K562 (cell line): ENCODE results near the gene CYS1. TPM values are rescaled to one million over a fixed set of nuclear protein-coding genes. Genes with fewer than 3 reads are reported as not detected.

Experiments used
- ATAC-seq: fragments of 200-7000 bp; cut with Tn5 transposase; 3 replicates; pipeline ENCODE4 v1.9.1; 2020; ENCODE audit warnings: moderate library complexity
- BruUV-seq: library from RNA; stranded (reverse); fragments of 400-500 nt; replicated peaks from 2 replicates; lab custom pipeline; 2021; lab: Mats Ljungman, UMichigan
- CTCF ChIA-PET: fragments of 300-600 bp; formaldehyde crosslinking; extraction: SDS; loops from one replicate; lab custom pipeline; 2021; ENCODE audit warnings: low intra/inter-chr PET ratio; lab: Yijun Ruan, JAX
- POLR2A ChIA-PET: fragments of 300-600, 350-650 bp; sonication (Branson Sonifier 250); formaldehyde crosslinking; extraction: SDS; loops from one replicate; lab custom pipeline; 2021; ENCODE audit warnings: antibody characterized with exemption, inconsistent platforms; lab: Yijun Ruan, JAX
- DNase-seq, 4 experiments: peaks; one replicate each; pipeline versions ENCODE4 v3.0.0 to v3.0.0-alpha.2; 2011 to 2018; ENCODE audit warnings: low spot score in 3 of 4, mixed read lengths in 3 of 4; ENCODE audit errors: extremely low read depth in 1 of 4
- FAIRE-seq: peaks from 2 replicates; lab custom pipeline; 2011; peaks lifted over from hg19 to GRCh38; lab: Jason Lieb, UNC
- H2AFZ ChIP-seq: 2 replicates; pipeline ENCODE4 v1.6.0; 2011; ENCODE audit warnings: low read depth, low read length, control low read depth, inconsistent platforms
- H3K27ac ChIP-seq: fragments of 200-600 bp; 3 replicates; pipeline ENCODE4 v1.8.0; 2011; ENCODE audit warnings: low read depth, mild to moderate bottlenecking, control low read depth, inconsistent platforms, low read length, moderate library complexity, mixed read lengths; ENCODE audit errors: extremely low read depth
- H3K27me3 ChIP-seq, 2 experiments: fragments of 300-600 bp in 1 of 2; 2 replicates in 1 of 2; 3 replicates in 1 of 2; pipeline versions ENCODE4 v1.6.0 to v1.8.0; 2011; ENCODE audit warnings: inconsistent platforms in 2 of 2, low read length in 2 of 2, mild to moderate bottlenecking in 1 of 2, mixed read lengths in 1 of 2, moderate library complexity in 1 of 2; ENCODE audit not compliant: control insufficient read depth in 2 of 2, insufficient read depth in 2 of 2
- H3K36me3 ChIP-seq: fragments of 300-600 bp; 3 replicates; pipeline ENCODE4 v1.8.0; 2011; ENCODE audit warnings: mild to moderate bottlenecking, low read length, inconsistent platforms; ENCODE audit not compliant: control insufficient read depth, insufficient read depth
- H3K4me1 ChIP-seq, 2 experiments: fragments of 200-600 bp in 1 of 2; replicated peaks in 1 of 2; 2 replicates in 1 of 2; 3 replicates in 1 of 2; pipeline versions ENCODE4 v1.5.1 to v1.8.0; 2011; ENCODE audit warnings: inconsistent platforms in 2 of 2, low read length in 2 of 2, mild to moderate bottlenecking in 1 of 2, mixed read lengths in 1 of 2, moderate library complexity in 1 of 2; ENCODE audit not compliant: control insufficient read depth in 2 of 2, insufficient read depth in 2 of 2
- H3K4me2 ChIP-seq: 2 replicates; pipeline ENCODE4 v1.6.1; 2011; ENCODE audit warnings: low read length, control low read depth, inconsistent platforms, mixed read lengths; ENCODE audit not compliant: insufficient read depth
- H3K4me3 ChIP-seq: fragments of 200-600 bp; sonication (generic), shearing (Covaris generic); 2 replicates; pipeline ENCODE4 v1.5.1; 2016; ENCODE audit warnings: control low read depth, inconsistent platforms
- H3K79me2 ChIP-seq: fragments of 200-600 bp; 3 replicates; pipeline ENCODE4 v1.8.0; 2011; ENCODE audit warnings: low read length, inconsistent platforms; ENCODE audit not compliant: control insufficient read depth, insufficient read depth
- H3K9ac ChIP-seq, 2 experiments: 2 replicates each; pipeline versions ENCODE4 v1.6.0 to v1.6.1; 2011; ENCODE audit warnings: low read depth in 2 of 2, low read length in 2 of 2, control low read depth in 1 of 2, inconsistent platforms in 1 of 2, mild to moderate bottlenecking in 1 of 2, mixed read lengths in 1 of 2; ENCODE audit not compliant: insufficient read depth in 1 of 2
- H3K9me1 ChIP-seq: one replicate; pipeline ENCODE4 v1.6.0; 2011; ENCODE audit warnings: inconsistent platforms, mild to moderate bottlenecking, low read length, moderate library complexity; ENCODE audit not compliant: control insufficient read depth, insufficient read depth
- H3K9me3 ChIP-seq: replicated peaks from 2 replicates; pipeline ENCODE4 v1.5.1; 2011; ENCODE audit warnings: low read depth, low read length, inconsistent platforms; ENCODE audit not compliant: control insufficient read depth, insufficient read depth
- H4K20me1 ChIP-seq: replicated peaks from 2 replicates; pipeline ENCODE4 v1.6.1; 2011; ENCODE audit warnings: low read length, inconsistent platforms, mixed read lengths; ENCODE audit not compliant: control insufficient read depth, insufficient read depth
- ARNT ChIP-seq, 2 experiments: fragments of 450-650 bp; IDR thresholded peaks; 2 replicates each; pipeline ENCODE4 v1.6.1; 2016; ENCODE audit warnings: mild to moderate bottlenecking in 1 of 2
- CGGBP1 ChIP-seq: fragments of 250-450 bp; sonication (Bioruptor Pico); IDR thresholded peaks from 2 replicates; pipeline ENCODE4 v1.9.0; 2021; ENCODE audit warnings: mild to moderate bottlenecking
- DMBX1 ChIP-seq: fragments of 250-450 bp; sonication (Bioruptor Pico); IDR thresholded peaks from 2 replicates; pipeline ENCODE4 v1.8.0; 2022; ENCODE audit warnings: inconsistent platforms, mild to moderate bottlenecking, moderate library complexity, borderline replicate concordance
- FOXM1 ChIP-seq, 2 experiments: fragments of 450-650 bp in 1 of 2; sonication (generic) in 1 of 2; formaldehyde crosslinking in 1 of 2; IDR thresholded peaks; 2 replicates each; pipeline versions ENCODE4 v1.6.1 to v1.9.0; 2017 to 2022; ENCODE audit warnings: low read depth in 2 of 2, mild to moderate bottlenecking in 2 of 2, missing genetic modification reagents in 1 of 2, moderate library complexity in 1 of 2
- HMGN3 ChIP-seq: IDR thresholded peaks from 2 replicates; pipeline ENCODE4 v1.6.1; 2011; ENCODE audit warnings: borderline replicate concordance, low read depth, mild to moderate bottlenecking, mixed read lengths, low read length; ENCODE audit not compliant: insufficient read length; ENCODE audit errors: extremely low read depth
- MED1 ChIP-seq: sonication (generic); formaldehyde crosslinking; IDR thresholded peaks from 2 replicates; pipeline ENCODE4 v1.8.1; 2023; ENCODE audit warnings: missing genetic modification reagents, borderline replicate concordance
- NCOR1 ChIP-seq: fragments of 450-650 bp; IDR thresholded peaks from 2 replicates; pipeline ENCODE4 v1.6.1; 2016; ENCODE audit warnings: mild to moderate bottlenecking, moderate library complexity
- NFE2L1 ChIP-seq: fragments of 450-650 bp; IDR thresholded peaks from 2 replicates; pipeline ENCODE4 v1.6.1; 2016; ENCODE audit warnings: missing genetic modification characterization, low read depth, mild to moderate bottlenecking, missing compliant biosample characterization, moderate library complexity, borderline replicate concordance
- PCBP1 ChIP-seq: fragments of 200-400 bp; formaldehyde crosslinking; IDR thresholded peaks from 2 replicates; pipeline ENCODE4 v1.6.1; 2018; ENCODE audit warnings: mild to moderate bottlenecking, low read depth, low read length; ENCODE audit not compliant: poor library complexity, severe bottlenecking
- SIN3B ChIP-seq: fragments of 450-650 bp; IDR thresholded peaks from 2 replicates; pipeline ENCODE4 v1.6.1; 2017; ENCODE audit warnings: low read depth, mild to moderate bottlenecking, moderate library complexity
- SNIP1 ChIP-seq: fragments of 450-650 bp; IDR thresholded peaks from 2 replicates; pipeline ENCODE4 v1.7.1; 2017; ENCODE audit warnings: low read depth, mild to moderate bottlenecking
- SP2 ChIP-seq: IDR thresholded peaks from 2 replicates; pipeline ENCODE4 v1.6.1; 2011; ENCODE audit warnings: mild to moderate bottlenecking, low read depth, low read length, moderate library complexity; ENCODE audit not compliant: poor library complexity, severe bottlenecking; ENCODE audit errors: extremely low read depth
- SRSF9 ChIP-seq: fragments of 200-400 bp; formaldehyde crosslinking; IDR thresholded peaks from 2 replicates; pipeline ENCODE4 v1.6.1; 2017; ENCODE audit warnings: low read depth, low read length, borderline replicate concordance
- ZNF41 ChIP-seq: fragments of 250-450 bp; sonication (Bioruptor Pico); conservative IDR thresholded peaks from 2 replicates; pipeline ENCODE4 v1.4.0; 2020; ENCODE audit warnings: mild to moderate bottlenecking
- ZNF77 ChIP-seq: fragments of 250-450 bp; sonication (Bioruptor Pico); IDR thresholded peaks from 2 replicates; pipeline ENCODE4 v1.5.0; 2020
- WGBS: fragments of 100-300 bp; shearing (Covaris generic); methylation state at CpG from one replicate; pipeline ENCODE4 v1.1.6; 2016; ENCODE audit warnings: low coverage, mixed read lengths; ENCODE audit not compliant: insufficient coverage; ENCODE audit errors: missing lambda C conversion rate; 5-methylcytosine and 5-hydroxymethylcytosine counted together
- in situ Hi-C: fragments of 300-500 bp; cut with MboI; formaldehyde crosslinking; loops from 4 replicates; pipeline ENCODE4 v1.15.0; 2018; ENCODE audit warnings: inconsistent platforms, mixed read lengths
- intact Hi-C: fragments of 100-400 bp; cut with micrococcal nuclease; formaldehyde crosslinking; loops from 2 replicates; pipeline ENCODE4 v1.14.2; 2022
- polyA plus RNA-seq, 8 experiments: library from polyadenylated mRNA; depleted of rRNA in 4 of 8; stranded (reverse) in 5 of 8; unstranded in 3 of 8; fragments of >200 nt; fragmentation: Nextera tagmentation in 2 of 8; fragmentation: Illumina TruSeq in 1 of 8; extraction: Ambion mirVana in 2 of 8; extraction: Trizol in 1 of 8; gene quantifications; 2 replicates each; pipeline versions ENCODE4 v1.2.1 to v1.2.3, GENCODE V29; 2011 to 2014; ENCODE audit warnings: inconsistent platforms in 1 of 8, missing spikeins in 1 of 8
- total RNA-seq, 7 experiments: library from RNA; depleted of rRNA in 6 of 7; stranded (reverse); fragments of >200 nt in 6 of 7; fragmentation: Illumina TruSeq in 2 of 7; extraction: Trizol in 2 of 7; gene quantifications; 2 replicates each; pipeline versions ENCODE4 v1.2.1 to v1.2.3, GENCODE V29; 2011 to 2021; ENCODE audit warnings: low replicate concordance in 1 of 7
- TF ChIP-seq, protein P1 (sequence below): fragments of 450-650 bp; conservative IDR thresholded peaks from 2 replicates; pipeline ENCODE4 v1.6.1; 2016; ENCODE audit warnings: missing genetic modification characterization, low read depth, mild to moderate bottlenecking, missing compliant biosample characterization, moderate library complexity
- TF ChIP-seq, protein P2 (sequence below): fragments of 450-650 bp; IDR thresholded peaks from 2 replicates; pipeline ENCODE4 v1.6.1; 2016; ENCODE audit warnings: low read depth, mild to moderate bottlenecking, moderate library complexity

Gene CYS1
- total and polyA plus RNA-seq, 9 of the 15 experiments (the other 6 are each of a cell fraction or from before 2014, with no cell fraction given), result 0.11 to 0.13 TPM; not detected in 7

- BruUV-seq, result no TSS peak
- FAIRE-seq (no peak), DNase-seq (no peak), ATAC-seq (no peak)
- TF ChIP-seq SP2, result no peak
- TF ChIP-seq ZNF77 (CRISPR knock-in tag), result no peak
- no peak for TF ChIP-seq DMBX1 (CRISPR knock-in tag)
- no peak for TF ChIP-seq NFE2L1
- TF ChIP-seq, protein P1, sequence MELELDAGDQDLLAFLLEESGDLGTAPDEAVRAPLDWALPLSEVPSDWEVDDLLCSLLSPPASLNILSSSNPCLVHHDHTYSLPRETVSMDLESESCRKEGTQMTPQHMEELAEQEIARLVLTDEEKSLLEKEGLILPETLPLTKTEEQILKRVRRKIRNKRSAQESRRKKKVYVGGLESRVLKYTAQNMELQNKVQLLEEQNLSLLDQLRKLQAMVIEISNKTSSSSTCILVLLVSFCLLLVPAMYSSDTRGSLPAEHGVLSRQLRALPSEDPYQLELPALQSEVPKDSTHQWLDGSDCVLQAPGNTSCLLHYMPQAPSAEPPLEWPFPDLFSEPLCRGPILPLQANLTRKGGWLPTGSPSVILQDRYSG (tag), result no peak
- no peak for TF ChIP-seq SNIP1
- TF ChIP-seq ARNT (IDR thresholded peaks at IDR 0.05), result no peak
- no peak for TF ChIP-seq SIN3B
- no peak for TF ChIP-seq HMGN3
- TF ChIP-seq, protein P2, sequence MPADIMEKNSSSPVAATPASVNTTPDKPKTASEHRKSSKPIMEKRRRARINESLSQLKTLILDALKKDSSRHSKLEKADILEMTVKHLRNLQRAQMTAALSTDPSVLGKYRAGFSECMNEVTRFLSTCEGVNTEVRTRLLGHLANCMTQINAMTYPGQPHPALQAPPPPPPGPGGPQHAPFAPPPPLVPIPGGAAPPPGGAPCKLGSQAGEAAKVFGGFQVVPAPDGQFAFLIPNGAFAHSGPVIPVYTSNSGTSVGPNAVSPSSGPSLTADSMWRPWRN, result no peak
- no peak for TF ChIP-seq CGGBP1 (CRISPR knock-in tag)
- TF ChIP-seq NCOR1, result no peak
- TF ChIP-seq FOXM1 (IDR thresholded peaks at IDR 0.05; ENCODE audit: low read depth), result no peak
- TF ChIP-seq FOXM1 (CRISPR knock-in tag; IDR thresholded peaks at IDR 0.05; ENCODE audit: low read depth), result no peak
- TF ChIP-seq MED1 (CRISPR knock-in tag), result no peak
- no peak for TF ChIP-seq SRSF9
- no peak for TF ChIP-seq ZNF41 (CRISPR knock-in tag)
- no peak for TF ChIP-seq PCBP1
- H3K9ac ChIP-seq, result peak overlapping the region in 1 of 2 experiments; percentile 56; a peak in 1 of 4 replicates
- 71% methylated on average over 17 of the region's 19 CpGs for WGBS
- H3K4me1 ChIP-seq, result peaks cover 8 to 40% of the 10 kb centered on the region in 2 experiments
- H2AFZ ChIP-seq, result no peak overlapping the region
- no peaks in the 10 kb centered on the region; the same call in 1 of the 2 replicates for H3K9me3 ChIP-seq
- H3K9me1 ChIP-seq, result no peaks in the 10 kb centered on the region
- no peaks in the 10 kb centered on the region for H3K79me2 ChIP-seq
- in situ Hi-C loops, result no loop called here
- H3K36me3 ChIP-seq, result no peaks in the 10 kb centered on the region
- H3K4me3 ChIP-seq, result no peak overlapping the region
- no peaks in the 10 kb centered on the region for H4K20me1 ChIP-seq
- ChIA-PET CTCF (no interaction called here), POLR2A (interaction anchor here (1.0 to 1.2 kb wide), 2 partner anchors 11 to 165 kb away, joined by 4 read pairs; no protein-coding TSS in a partner anchor)
- H3K27me3 ChIP-seq, result no peaks in the 10 kb centered on the region
- no peak overlapping the region for H3K4me2 ChIP-seq
- H3K27ac ChIP-seq, result no peak overlapping the region
- intact Hi-C loops, result no loop called here
Measured at GRCh38 chr2:10009271-10009810, 70.9 kb downstream of the CYS1 start.
